HG03575 (cell line): ENCODE data around the gene FHAD1.

Experiments
- ATAC-seq: cut with Tn5 transposase; IDR thresholded peaks from one replicate; pipeline ENCODE4 v1.9.1; 2021; ENCODE audit not compliant: unreplicated experiment, insufficient number of reproducible peaks, low FRiP score; ENCODE audit errors: extremely low read depth

Gene FHAD1

GRCh38 chr1:15401391-15402055 is 154.5 kb downstream of the FHAD1 start:
- no peak for ATAC-seq

GRCh38 chr1:15402809-15403450 is 155.9 kb downstream of the FHAD1 start:
- ATAC-seq = no peak

GRCh38 chr1:15403962-15404580 is 157.0 kb downstream of the FHAD1 start:
- ATAC-seq = no peak

- ATAC-seq = no peak
Measured at GRCh38 chr1:15405106-15405850, 158.3 kb downstream of the FHAD1 start.

- ATAC-seq = no peak
Measured at GRCh38 chr1:15406614-15407559, 159.9 kb downstream of the FHAD1 start.

GRCh38 chr1:15407580-15407979 is 160.6 kb downstream of the FHAD1 start:
- no peak for ATAC-seq

GRCh38 chr1:15408890-15409387 is 161.9 kb downstream of the FHAD1 start:
- no peak for ATAC-seq

GRCh38 chr1:15409388-15410222 is 162.6 kb downstream of the FHAD1 start, which contains the start of gene EFHD2:
Gene EFHD2 (plus strand): TSS chr1:15409888. CDS start chr1:15409972, 84 bp downstream.
- ATAC-seq = no peak

- ATAC-seq = no peak
Measured at GRCh38 chr1:15410223-15410883, 163.3 kb downstream of the FHAD1 start.

GRCh38 chr1:15410884-15411245 is 163.8 kb downstream of the FHAD1 start:
- ATAC-seq = no peak

GRCh38 chr1:15411593-15412137 is 164.6 kb downstream of the FHAD1 start:
- no peak for ATAC-seq

- ATAC-seq = no peak
Measured at GRCh38 chr1:15412175-15412800, 165.3 kb downstream of the FHAD1 start.

GRCh38 chr1:15412843-15413242 is 165.8 kb downstream of the FHAD1 start:
- ATAC-seq = no peak

GRCh38 chr1:15413563-15414444 is 166.8 kb downstream of the FHAD1 start:
- ATAC-seq = no peak

GRCh38 chr1:15414445-15414983 is 167.5 kb downstream of the FHAD1 start:
- no peak for ATAC-seq
